HAP-1 (cell line): ENCODE measurements around the gene CCT2.
A peak's percentile ranks its signal among the peaks of the same experiment; 100 is the strongest.

ENCODE experiments used
- DNase-seq, 2 experiments: peaks; one replicate each; pipeline ENCODE4 v3.0.0-alpha.2; 2016 to 2020; ENCODE audit warnings: low spot score in 2 of 2
- H3K27me3 ChIP-seq: fragments of 250-450 bp; sonication (Bioruptor Pico); 2 replicates; pipeline ENCODE4 v1.5.1; 2020; ENCODE audit warnings: low read depth, mild to moderate bottlenecking, moderate library complexity
- H3K36me3 ChIP-seq: fragments of 250-450 bp; sonication (Bioruptor Pico); replicated peaks from 2 replicates; pipeline ENCODE4 v1.5.1; 2020; ENCODE audit warnings: mild to moderate bottlenecking
- H3K4me1 ChIP-seq: fragments of 250-450 bp; sonication (Bioruptor Pico); 2 replicates; pipeline ENCODE4 v1.5.1; 2020; ENCODE audit warnings: mild to moderate bottlenecking
- H3K4me3 ChIP-seq: fragments of 250-450 bp; sonication (Bioruptor Pico); 2 replicates; pipeline ENCODE4 v1.5.1; 2020; ENCODE audit warnings: mild to moderate bottlenecking, moderate library complexity
- H3K9me3 ChIP-seq: fragments of 250-450 bp; sonication (Bioruptor Pico); 2 replicates; pipeline ENCODE4 v1.5.1; 2020; ENCODE audit warnings: mild to moderate bottlenecking, moderate library complexity
- in situ Hi-C: fragments of 300-500 bp; cut with MboI; formaldehyde crosslinking; loops from 3 replicates; pipeline ENCODE4 v1.14.3; 2020; ENCODE audit warnings: low sequenced_read_pairs, inconsistent platforms, mixed read lengths

Gene CCT2

GRCh38 chr12:69633061-69633460, 47.8 kb downstream of the CCT2 start:
- in situ Hi-C loops, result no loop called here
- DNase-seq, result no peak
- H3K4me3 ChIP-seq, result no peak overlapping the region

GRCh38 chr12:69639400-69640016, 54.2 kb downstream of the CCT2 start:
- Histone ChIP-seq H3K9me3 (no peaks in the 10 kb centered on the region), H3K27me3 (no peaks in the 10 kb centered on the region), H3K4me1 (no peaks in the 10 kb centered on the region), H3K4me3 (no peak overlapping the region), H3K36me3 (no peaks in the 10 kb centered on the region)
- peak; percentile 64 to 79 for DNase-seq
- in situ Hi-C loops, result no loop called here

More at GRCh38 chr12:69633061-69633460, 47.8 kb downstream of the CCT2 start:
- Histone ChIP-seq H3K27me3 (no peaks in the 10 kb centered on the region), H3K9me3 (no peaks in the 10 kb centered on the region), H3K36me3 (no peaks in the 10 kb centered on the region), H3K4me1 (no peaks in the 10 kb centered on the region)

- no peaks in the 10 kb centered on the region for H3K9me3 ChIP-seq
- DNase-seq, result no peak
- no peak overlapping the region for H3K4me3 ChIP-seq
- H3K36me3 ChIP-seq, result no peaks in the 10 kb centered on the region
- no peaks in the 10 kb centered on the region for H3K27me3 ChIP-seq
- in situ Hi-C loops, result no loop called here
- H3K4me1 ChIP-seq, result no peaks in the 10 kb centered on the region
Measured at GRCh38 chr12:69641546-69641945, 56.3 kb downstream of the CCT2 start.

GRCh38 chr12:69642531-69642930, 57.3 kb downstream of the CCT2 start:
- no peaks in the 10 kb centered on the region for H3K36me3 ChIP-seq
- in situ Hi-C loops, result no loop called here
- no peaks in the 10 kb centered on the region for H3K4me1 ChIP-seq
- no peak overlapping the region for H3K4me3 ChIP-seq
- H3K9me3 ChIP-seq, result no peaks in the 10 kb centered on the region
- H3K27me3 ChIP-seq, result peaks cover under 1% of the 10 kb centered on the region; the same call in 1 of the 2 replicates
- no peak for DNase-seq

- in situ Hi-C loops, result no loop called here
- no peak overlapping the region for H3K4me3 ChIP-seq
- no peaks in the 10 kb centered on the region for H3K36me3 ChIP-seq
- no peak for DNase-seq
- no peaks in the 10 kb centered on the region for H3K4me1 ChIP-seq
- H3K9me3 ChIP-seq, result no peaks in the 10 kb centered on the region
- peaks cover 11% of the 10 kb centered on the region; the same call in 1 of the 2 replicates for H3K27me3 ChIP-seq
Measured at GRCh38 chr12:69644511-69644910, 59.3 kb downstream of the CCT2 start.

- Histone ChIP-seq H3K36me3 (no peaks in the 10 kb centered on the region), H3K4me1 (no peaks in the 10 kb centered on the region), H3K27me3 (peaks cover 11% of the 10 kb centered on the region; the same call in 1 of the 2 replicates), H3K9me3 (no peaks in the 10 kb centered on the region), H3K4me3 (no peak overlapping the region)
- no peak for DNase-seq
- in situ Hi-C loops, result no loop called here
Measured at GRCh38 chr12:69645031-69645430, 59.8 kb downstream of the CCT2 start.

- in situ Hi-C loops, result no loop called here
- Histone ChIP-seq H3K36me3 (no peaks in the 10 kb centered on the region), H3K4me1 (no peaks in the 10 kb centered on the region), H3K27me3 (peaks cover 15% of the 10 kb centered on the region; the same call in 1 of the 2 replicates), H3K9me3 (no peaks in the 10 kb centered on the region), H3K4me3 (no peak overlapping the region)
- DNase-seq, result no peak
Measured at GRCh38 chr12:69647178-69647577, 61.9 kb downstream of the CCT2 start.

- in situ Hi-C loops, result no loop called here
- H3K36me3 ChIP-seq, result no peaks in the 10 kb centered on the region
- no peaks in the 10 kb centered on the region for H3K4me1 ChIP-seq
- peaks cover 18% of the 10 kb centered on the region; the same call in 1 of the 2 replicates for H3K27me3 ChIP-seq
- no peak overlapping the region for H3K4me3 ChIP-seq
- H3K9me3 ChIP-seq, result no peaks in the 10 kb centered on the region
- DNase-seq, result no peak
Measured at GRCh38 chr12:69648476-69648875, 63.2 kb downstream of the CCT2 start.

GRCh38 chr12:69649529-69649928, 64.3 kb downstream of the CCT2 start:
- no peak for DNase-seq
- Histone ChIP-seq H3K27me3 (peaks cover 27% of the 10 kb centered on the region; the same call in 1 of the 2 replicates), H3K4me3 (no peak overlapping the region), H3K9me3 (no peaks in the 10 kb centered on the region), H3K36me3 (no peaks in the 10 kb centered on the region), H3K4me1 (no peaks in the 10 kb centered on the region)
- in situ Hi-C loops, result no loop called here
